Measurements from ENCODE around the gene CLDN18. TPM values are rescaled to one million over a fixed set of nuclear protein-coding genes. Genes with fewer than 3 reads are reported as not detected.

The CLDN18 gene
- total RNA-seq, 1 experiment from 2014 or later = 0.17 TPM

DNA sequence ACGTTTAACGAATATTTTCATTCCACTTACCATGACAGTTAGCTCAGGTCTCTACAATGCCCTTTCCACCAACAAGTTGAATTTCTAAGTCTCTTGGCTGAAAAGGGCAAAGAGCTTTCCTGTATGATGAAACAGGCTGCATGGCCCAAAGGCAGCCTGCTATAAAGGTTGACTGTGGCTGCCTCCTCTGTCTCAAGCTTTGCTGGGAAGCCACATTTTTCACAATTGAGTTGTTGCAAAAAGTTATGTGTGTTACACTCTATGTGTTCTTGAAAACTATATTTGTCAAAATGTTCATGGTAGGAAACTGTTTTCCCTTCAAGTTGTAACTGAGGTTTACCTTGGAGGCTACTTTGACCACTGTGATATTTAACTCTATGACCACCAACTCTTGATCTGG lies 56.0 kb downstream of the CLDN18 start:
- Histone ChIP-seq H3K4me2 (ENCODE audit: low read length) (no peak overlapping the region), H3K4me1 (ENCODE audit: control insufficient read depth in 1 of 2, insufficient read depth in 2 of 2, low read length in 2 of 2) (no peaks in the 10 kb centered on the region), H3K9me3 (ENCODE audit: control insufficient read depth in 1 of 2, insufficient read depth in 1 of 2, low read depth in 1 of 2, low read length in 2 of 2) (no peaks in the 10 kb centered on the region), H3K79me2 (ENCODE audit: insufficient read depth, low read length) (no peaks in the 10 kb centered on the region), H3K27me3 (ENCODE audit: insufficient read depth, low read length) (no peaks in the 10 kb centered on the region), H3K27ac (ENCODE audit: low read depth, low read length) (no peak overlapping the region), H3K9me2 (ENCODE audit: insufficient read depth) (no peaks in the 10 kb centered on the region), H3K36me3 (ENCODE audit: control insufficient read depth in 1 of 2, insufficient read depth in 2 of 2, low read length in 2 of 2) (peaks cover 0 to 7% of the 10 kb centered on the region in 2 experiments; a peak in 2 of 4 replicates), H2AFZ (ENCODE audit: low read depth, low read length, poor library complexity, severe bottlenecking) (no peak overlapping the region), H4K20me1 (ENCODE audit: insufficient read depth) (no peaks in the 10 kb centered on the region), H3K9ac (ENCODE audit: low read length) (no peak overlapping the region), H3K4me3 (replicated peaks in 1 of 2; ENCODE audit: low read depth in 1 of 2, low read length in 2 of 2) (no peak overlapping the region)
- POLR2A ChIA-PET = no interaction called here
- ATAC-seq = no peak
- BruUV-seq (replicated peaks) = no TSS peak
- DNase-seq (ENCODE audit: low read depth, low spot score) = no peak
- intact Hi-C loops (cut with micrococcal nuclease) = loop anchor here (5.0 kb wide), 1 partner anchor 261 kb away; the partner anchor contains the start of gene NME9
- CTCF ChIA-PET = no interaction called here
- RAD21 ChIA-PET (ENCODE audit: low non-redundant PET in 1 of 2, low total read pairs in 2 of 2, uncharacterized antibody in 2 of 2, unreplicated experiment in 2 of 2) = no interaction called here
- TF ChIP-seq FOSL1 (IDR thresholded peaks at IDR 0.05; ENCODE audit: low read depth) (no peak), YY1 (IDR thresholded peaks at IDR 0.05; ENCODE audit: extremely low read depth, insufficient replicate concordance, low read depth, low read length) (no peak), RAD21 (IDR thresholded peaks at IDR 0.05; ENCODE audit: low read depth) (no peak), CTCF (IDR thresholded peaks at IDR 0.05 in 2 of 3, conservative IDR thresholded peaks at IDR 0.05 in 1 of 3; ENCODE audit: borderline replicate concordance in 1 of 3, insufficient read depth in 1 of 3, low read depth in 2 of 3, low read length in 2 of 3) (no peak), ELF1 (IDR thresholded peaks at IDR 0.05; ENCODE audit: borderline replicate concordance, low read depth) (no peak), CBX3 (IDR thresholded peaks at IDR 0.05; ENCODE audit: low read depth) (no peak), POLR2AphosphoS5 (IDR thresholded peaks at IDR 0.05; ENCODE audit: low read depth, low read length) (no peak), EGR1 (IDR thresholded peaks at IDR 0.05; ENCODE audit: low read depth) (no peak), SRF (IDR thresholded peaks at IDR 0.05; ENCODE audit: low read depth) (no peak), CEBPB (IDR thresholded peaks at IDR 0.05; ENCODE audit: low read depth) (no peak), EZH2 (IDR thresholded peaks at IDR 0.05) (no peak), ZFX (IDR thresholded peaks at IDR 0.05) (no peak), ATF3 (IDR thresholded peaks at IDR 0.05) (no peak), TCF7L2 (IDR thresholded peaks at IDR 0.05; ENCODE audit: borderline replicate concordance, extremely low read depth, insufficient read depth, insufficient read length) (no peak), ZNF274 (IDR thresholded peaks at IDR 0.05; ENCODE audit: low read depth, low read length) (no peak), JUND (IDR thresholded peaks at IDR 0.05) (no peak), POLR2A (IDR thresholded peaks at IDR 0.05; ENCODE audit: borderline replicate concordance, extremely low read depth, insufficient read depth, insufficient read length) (no peak), EZH2phosphoT487 (IDR thresholded peaks at IDR 0.05; ENCODE audit: borderline replicate concordance) (no peak)
- TF ChIP-seq, protein P1, sequence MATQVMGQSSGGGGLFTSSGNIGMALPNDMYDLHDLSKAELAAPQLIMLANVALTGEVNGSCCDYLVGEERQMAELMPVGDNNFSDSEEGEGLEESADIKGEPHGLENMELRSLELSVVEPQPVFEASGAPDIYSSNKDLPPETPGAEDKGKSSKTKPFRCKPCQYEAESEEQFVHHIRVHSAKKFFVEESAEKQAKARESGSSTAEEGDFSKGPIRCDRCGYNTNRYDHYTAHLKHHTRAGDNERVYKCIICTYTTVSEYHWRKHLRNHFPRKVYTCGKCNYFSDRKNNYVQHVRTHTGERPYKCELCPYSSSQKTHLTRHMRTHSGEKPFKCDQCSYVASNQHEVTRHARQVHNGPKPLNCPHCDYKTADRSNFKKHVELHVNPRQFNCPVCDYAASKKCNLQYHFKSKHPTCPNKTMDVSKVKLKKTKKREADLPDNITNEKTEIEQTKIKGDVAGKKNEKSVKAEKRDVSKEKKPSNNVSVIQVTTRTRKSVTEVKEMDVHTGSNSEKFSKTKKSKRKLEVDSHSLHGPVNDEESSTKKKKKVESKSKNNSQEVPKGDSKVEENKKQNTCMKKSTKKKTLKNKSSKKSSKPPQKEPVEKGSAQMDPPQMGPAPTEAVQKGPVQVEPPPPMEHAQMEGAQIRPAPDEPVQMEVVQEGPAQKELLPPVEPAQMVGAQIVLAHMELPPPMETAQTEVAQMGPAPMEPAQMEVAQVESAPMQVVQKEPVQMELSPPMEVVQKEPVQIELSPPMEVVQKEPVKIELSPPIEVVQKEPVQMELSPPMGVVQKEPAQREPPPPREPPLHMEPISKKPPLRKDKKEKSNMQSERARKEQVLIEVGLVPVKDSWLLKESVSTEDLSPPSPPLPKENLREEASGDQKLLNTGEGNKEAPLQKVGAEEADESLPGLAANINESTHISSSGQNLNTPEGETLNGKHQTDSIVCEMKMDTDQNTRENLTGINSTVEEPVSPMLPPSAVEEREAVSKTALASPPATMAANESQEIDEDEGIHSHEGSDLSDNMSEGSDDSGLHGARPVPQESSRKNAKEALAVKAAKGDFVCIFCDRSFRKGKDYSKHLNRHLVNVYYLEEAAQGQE (IDR thresholded peaks at IDR 0.05; ENCODE audit: low read depth) = no peak
- TF ChIP-seq, protein P2, sequence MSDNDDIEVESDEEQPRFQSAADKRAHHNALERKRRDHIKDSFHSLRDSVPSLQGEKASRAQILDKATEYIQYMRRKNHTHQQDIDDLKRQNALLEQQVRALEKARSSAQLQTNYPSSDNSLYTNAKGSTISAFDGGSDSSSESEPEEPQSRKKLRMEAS (IDR thresholded peaks at IDR 0.05) = no peak

All from HCT116 (cell line).